A673 (cell line): ENCODE measurements around the gene MROH8. TPM values are rescaled to one million over a fixed set of nuclear protein-coding genes. Genes with fewer than 3 reads are reported as not detected.
A peak's percentile ranks its signal among the peaks of the same experiment; 100 is the strongest.

Experiments
- BruUV-seq: library from RNA; stranded (reverse); fragments of 400-500 nt; replicated peaks from 2 replicates; lab custom pipeline; 2021; lab: Mats Ljungman, UMichigan
- CTCF ChIA-PET: fragments of 300-600 bp; sonication (Branson Sonifier 250); formaldehyde crosslinking; loops from one replicate; lab custom pipeline; 2022; ENCODE audit warnings: antibody characterized with exemption; lab: Charles Lee
- POLR2A ChIA-PET: fragments of 300-600 bp; sonication (Branson Sonifier 250); formaldehyde crosslinking; loops from one replicate; lab custom pipeline; 2022; ENCODE audit warnings: antibody characterized with exemption; ENCODE audit not compliant: low non-redundant PET; lab: Charles Lee
- DNase-seq: peaks from one replicate; pipeline ENCODE4 v3.0.0-alpha.2; 2015; ENCODE audit warnings: low spot score
- H3K27ac ChIP-seq: fragments of 200-600 bp; sonication (generic); 2 replicates; pipeline ENCODE4 v1.5.1; 2016; ENCODE audit warnings: mixed run types, low read depth, mild to moderate bottlenecking, mixed read lengths, antibody characterized with exemption, low read length; ENCODE audit not compliant: poor library complexity, severe bottlenecking
- H3K27me3 ChIP-seq: fragments of 200-600 bp; sonication (generic); replicated peaks from 2 replicates; pipeline ENCODE4 v1.6.1; 2017; ENCODE audit warnings: mixed run types, low read depth, mild to moderate bottlenecking, mixed read lengths, antibody characterized with exemption, low read length; ENCODE audit not compliant: insufficient read depth, poor library complexity
- H3K36me3 ChIP-seq: fragments of 200-600 bp; sonication (generic); 2 replicates; pipeline ENCODE4 v1.6.1; 2016; ENCODE audit warnings: mixed run types, mild to moderate bottlenecking, mixed read lengths, antibody characterized with exemption, low read length; ENCODE audit not compliant: insufficient read depth, poor library complexity, severe bottlenecking
- H3K4me1 ChIP-seq: fragments of 200-600 bp; sonication (generic); 2 replicates; pipeline ENCODE4 v1.6.1; 2017; ENCODE audit warnings: mixed run types, mild to moderate bottlenecking, mixed read lengths, antibody characterized with exemption, low read length; ENCODE audit not compliant: insufficient read depth, poor library complexity, severe bottlenecking
- H3K4me3 ChIP-seq: fragments of 200-600 bp; sonication (generic); 2 replicates; pipeline ENCODE4 v1.5.1; 2016; ENCODE audit warnings: low read depth, mixed run types, mild to moderate bottlenecking, mixed read lengths, low read length; ENCODE audit not compliant: poor library complexity, severe bottlenecking
- H3K9me3 ChIP-seq: fragments of 200-600 bp; sonication (generic); 2 replicates; pipeline ENCODE4 v1.6.1; 2016; ENCODE audit warnings: mixed run types, low read depth, mild to moderate bottlenecking, mixed read lengths, antibody characterized with exemption, low read length; ENCODE audit not compliant: poor library complexity, severe bottlenecking
- CTCF ChIP-seq: fragments of 300-800, 200-600 bp; sonication (generic); conservative IDR thresholded peaks from 2 replicates; pipeline ENCODE4 v1.5.1; 2017; ENCODE audit warnings: low read depth, mild to moderate bottlenecking, antibody characterized with exemption, low read length, moderate library complexity, mixed read lengths
- EZH2 ChIP-seq: fragments of 200-600 bp; sonication (generic); IDR thresholded peaks from 2 replicates; pipeline ENCODE4 v1.6.1; 2017; ENCODE audit warnings: borderline replicate concordance, low read depth, mild to moderate bottlenecking, mixed read lengths, antibody characterized with exemption, low read length; ENCODE audit not compliant: poor library complexity, severe bottlenecking
- intact Hi-C: fragments of 100-400 bp; cut with micrococcal nuclease; formaldehyde crosslinking; loops from one replicate; pipeline ENCODE4 v1.10.0; 2022; ENCODE audit not compliant: unreplicated experiment
- total RNA-seq: library from RNA; stranded (reverse); gene quantifications from 2 replicates; pipeline ENCODE4 v1.2.3, GENCODE V29; 2021

MROH8 gene
- total RNA-seq, 1 experiment from 2014 or later = 1.6 TPM

- DNase-seq = no peak
- CTCF ChIA-PET = interaction anchor here (0.6 kb wide), 1 partner anchor 276 kb away, joined by 3 read pairs; no protein-coding TSS in a partner anchor
- H3K27ac ChIP-seq = no peak overlapping the region
- peaks cover 82% of the 10 kb centered on the region for H3K36me3 ChIP-seq
- intact Hi-C loops = no loop called here
- POLR2A ChIA-PET = no interaction called here
- no peaks in the 10 kb centered on the region for H3K27me3 ChIP-seq
- BruUV-seq = no TSS peak
- TF ChIP-seq CTCF = no peak
- TF ChIP-seq EZH2 = no peak
- no peaks in the 10 kb centered on the region for H3K9me3 ChIP-seq
- no peak overlapping the region for H3K4me3 ChIP-seq
- H3K4me1 ChIP-seq = peaks cover 8% of the 10 kb centered on the region
Measured at GRCh38 chr20:37205130-37205529, 25.8 kb upstream of the MROH8 start.

- peaks cover 80% of the 10 kb centered on the region for H3K36me3 ChIP-seq
Measured at GRCh38 chr20:37204056-37204455, 24.7 kb upstream of the MROH8 start.

GRCh38 chr20:37202267-37202943, 23.1 kb upstream of the MROH8 start:
- H3K9me3 ChIP-seq = no peaks in the 10 kb centered on the region
- ChIA-PET CTCF (no interaction called here), POLR2A (no interaction called here)
- peak; percentile 73 for DNase-seq
- H3K36me3 ChIP-seq = peaks cover 82% of the 10 kb centered on the region
- BruUV-seq = no TSS peak
- H3K4me1 ChIP-seq = peaks cover 8% of the 10 kb centered on the region
- no peak overlapping the region for H3K27ac ChIP-seq
- H3K27me3 ChIP-seq = no peaks in the 10 kb centered on the region
- intact Hi-C loops = loop anchor here (2.0 kb wide), 1 partner anchor 332 kb away; no protein-coding TSS in a partner anchor
- no peak for TF ChIP-seq EZH2
- peak; percentile 90 for TF ChIP-seq CTCF
- H3K4me3 ChIP-seq = no peak overlapping the region

More at GRCh38 chr20:37204056-37204455, 24.7 kb upstream of the MROH8 start:
- Histone ChIP-seq H3K27ac (no peak overlapping the region), H3K9me3 (no peaks in the 10 kb centered on the region), H3K4me1 (peaks cover 8% of the 10 kb centered on the region), H3K27me3 (no peaks in the 10 kb centered on the region), H3K4me3 (no peak overlapping the region)
- CTCF ChIA-PET = no interaction called here
- POLR2A ChIA-PET = no interaction called here
- no peak for TF ChIP-seq EZH2
- intact Hi-C loops = no loop called here
- BruUV-seq = no TSS peak
- no peak for DNase-seq

- POLR2A ChIA-PET = no interaction called here
- no peak overlapping the region for H3K27ac ChIP-seq
- H3K4me3 ChIP-seq = no peak overlapping the region
- DNase-seq = no peak
- H3K4me1 ChIP-seq = peaks cover 8% of the 10 kb centered on the region
- no peak for TF ChIP-seq EZH2
- TF ChIP-seq CTCF = no peak
- no peaks in the 10 kb centered on the region for H3K9me3 ChIP-seq
- H3K36me3 ChIP-seq = peaks cover 83% of the 10 kb centered on the region
- CTCF ChIA-PET = no interaction called here
- TSS peak; percentile 10 for BruUV-seq
- H3K27me3 ChIP-seq = no peaks in the 10 kb centered on the region
- intact Hi-C loops = loop anchor here (2.0 kb wide), 1 partner anchor 333 kb away; no protein-coding TSS in a partner anchor
Measured at GRCh38 chr20:37201827-37202162, 22.4 kb upstream of the MROH8 start.
